ENCODE results near the gene MLYCD. TPM values are rescaled to one million over a fixed set of nuclear protein-coding genes. Genes with fewer than 3 reads are reported as not detected.

The MLYCD gene
- total RNA-seq, 1 donor from 2014 or later: 2.8 TPM

GRCh38 chr16:83862661-83863060 is 36.3 kb upstream of the MLYCD start:
- no peaks in the 10 kb centered on the region for H3K79me2 ChIP-seq (ENCODE audit: insufficient read depth, low read length)
- H3K4me1 ChIP-seq (ENCODE audit: insufficient read depth, low read length): no peaks in the 10 kb centered on the region
- FAIRE-seq: no peak
- peaks cover 4% of the 10 kb centered on the region for H3K27me3 ChIP-seq (ENCODE audit: insufficient read depth, low read length)
- H3K9me3 ChIP-seq (ENCODE audit: insufficient read depth, low read depth, low read length): no peaks in the 10 kb centered on the region
- peaks cover 4% of the 10 kb centered on the region for H3K9me3 Mint-ChIP-seq (ENCODE audit: unreplicated experiment)
- H3K4me2 ChIP-seq (ENCODE audit: low read length): no peak overlapping the region
- H3K27ac ChIP-seq (ENCODE audit: low read depth, low read length): no peak overlapping the region
- H3K4me3 ChIP-seq (ENCODE audit: insufficient read depth, low read depth, low read length): no peak overlapping the region
- H3K9ac ChIP-seq (ENCODE audit: low read length): no peak overlapping the region
- H3K4me1 Mint-ChIP-seq (ENCODE audit: low read depth, unreplicated experiment): no peaks in the 10 kb centered on the region
- H3K27ac Mint-ChIP-seq (ENCODE audit: unreplicated experiment): no peak overlapping the region
- H4K20me1 ChIP-seq (ENCODE audit: insufficient read depth, low read length): no peaks in the 10 kb centered on the region
- H2AFZ ChIP-seq (ENCODE audit: low read depth, low read length): no peak overlapping the region
- TF ChIP-seq, protein P1, sequence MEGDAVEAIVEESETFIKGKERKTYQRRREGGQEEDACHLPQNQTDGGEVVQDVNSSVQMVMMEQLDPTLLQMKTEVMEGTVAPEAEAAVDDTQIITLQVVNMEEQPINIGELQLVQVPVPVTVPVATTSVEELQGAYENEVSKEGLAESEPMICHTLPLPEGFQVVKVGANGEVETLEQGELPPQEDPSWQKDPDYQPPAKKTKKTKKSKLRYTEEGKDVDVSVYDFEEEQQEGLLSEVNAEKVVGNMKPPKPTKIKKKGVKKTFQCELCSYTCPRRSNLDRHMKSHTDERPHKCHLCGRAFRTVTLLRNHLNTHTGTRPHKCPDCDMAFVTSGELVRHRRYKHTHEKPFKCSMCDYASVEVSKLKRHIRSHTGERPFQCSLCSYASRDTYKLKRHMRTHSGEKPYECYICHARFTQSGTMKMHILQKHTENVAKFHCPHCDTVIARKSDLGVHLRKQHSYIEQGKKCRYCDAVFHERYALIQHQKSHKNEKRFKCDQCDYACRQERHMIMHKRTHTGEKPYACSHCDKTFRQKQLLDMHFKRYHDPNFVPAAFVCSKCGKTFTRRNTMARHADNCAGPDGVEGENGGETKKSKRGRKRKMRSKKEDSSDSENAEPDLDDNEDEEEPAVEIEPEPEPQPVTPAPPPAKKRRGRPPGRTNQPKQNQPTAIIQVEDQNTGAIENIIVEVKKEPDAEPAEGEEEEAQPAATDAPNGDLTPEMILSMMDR (IDR thresholded peaks at IDR 0.05; ENCODE audit: insufficient read depth, low read depth, low read length): no peak
- TF ChIP-seq EZH2 (IDR thresholded peaks at IDR 0.05; ENCODE audit: insufficient read depth, low read length): no peak
- H3K27me3 Mint-ChIP-seq (ENCODE audit: low read depth, unreplicated experiment): peaks cover 10% of the 10 kb centered on the region
- DNase-seq (ENCODE audit: low read depth): no peak
- no peak overlapping the region for H3K4me3 Mint-ChIP-seq (ENCODE audit: unreplicated experiment)
- H3K36me3 ChIP-seq (ENCODE audit: insufficient read depth, low read length): no peaks in the 10 kb centered on the region
- no peaks in the 10 kb centered on the region for H3K36me3 Mint-ChIP-seq (ENCODE audit: low read depth, unreplicated experiment)

- FAIRE-seq: no peak
Measured at GRCh38 chr16:83863682-83864081, 35.2 kb upstream of the MLYCD start.

GRCh38 chr16:83870830-83871229 is 28.1 kb upstream of the MLYCD start:
- H3K36me3 ChIP-seq (ENCODE audit: insufficient read depth, low read length): no peaks in the 10 kb centered on the region
- H3K9me3 ChIP-seq (ENCODE audit: insufficient read depth, low read depth, low read length): no peaks in the 10 kb centered on the region
- H3K79me2 ChIP-seq (ENCODE audit: insufficient read depth, low read length): no peaks in the 10 kb centered on the region
- no peak overlapping the region for H3K4me3 ChIP-seq (ENCODE audit: insufficient read depth, low read depth, low read length)
- Mint-ChIP-seq H3K36me3 (ENCODE audit: low read depth, unreplicated experiment) (no peaks in the 10 kb centered on the region), H3K4me1 (ENCODE audit: low read depth, unreplicated experiment) (no peaks in the 10 kb centered on the region), H3K4me3 (ENCODE audit: unreplicated experiment) (no peak overlapping the region), H3K27ac (ENCODE audit: unreplicated experiment) (no peak overlapping the region), H3K27me3 (ENCODE audit: low read depth, unreplicated experiment) (peaks cover 3% of the 10 kb centered on the region), H3K9me3 (ENCODE audit: unreplicated experiment) (peaks cover 4% of the 10 kb centered on the region)
- TF ChIP-seq EZH2 (IDR thresholded peaks at IDR 0.05; ENCODE audit: insufficient read depth, low read length): no peak
- TF ChIP-seq, protein P1 (IDR thresholded peaks at IDR 0.05; ENCODE audit: insufficient read depth, low read depth, low read length): no peak
- H3K4me1 ChIP-seq (ENCODE audit: insufficient read depth, low read length): no peaks in the 10 kb centered on the region
- no peak for DNase-seq (ENCODE audit: low read depth)
- H4K20me1 ChIP-seq (ENCODE audit: insufficient read depth, low read length): no peaks in the 10 kb centered on the region
- no peak overlapping the region for H2AFZ ChIP-seq (ENCODE audit: low read depth, low read length)
- peaks cover 9% of the 10 kb centered on the region for H3K27me3 ChIP-seq (ENCODE audit: insufficient read depth, low read length)
- no peak overlapping the region for H3K9ac ChIP-seq (ENCODE audit: low read length)
- FAIRE-seq: no peak
- H3K27ac ChIP-seq (ENCODE audit: low read depth, low read length): no peak overlapping the region
- no peak overlapping the region for H3K4me2 ChIP-seq (ENCODE audit: low read length)

More at GRCh38 chr16:83863682-83864081, 35.2 kb upstream of the MLYCD start:
- H3K9me3 Mint-ChIP-seq (ENCODE audit: unreplicated experiment): peaks cover 4% of the 10 kb centered on the region
- H3K4me3 Mint-ChIP-seq (ENCODE audit: unreplicated experiment): no peak overlapping the region
- no peaks in the 10 kb centered on the region for H3K36me3 Mint-ChIP-seq (ENCODE audit: low read depth, unreplicated experiment)
- Histone ChIP-seq H3K27me3 (ENCODE audit: insufficient read depth, low read length) (peaks cover 2% of the 10 kb centered on the region), H3K9me3 (ENCODE audit: insufficient read depth, low read depth, low read length) (no peaks in the 10 kb centered on the region), H3K4me3 (ENCODE audit: insufficient read depth, low read depth, low read length) (no peak overlapping the region), H3K4me2 (ENCODE audit: low read length) (no peak overlapping the region), H3K4me1 (ENCODE audit: insufficient read depth, low read length) (no peaks in the 10 kb centered on the region), H2AFZ (ENCODE audit: low read depth, low read length) (no peak overlapping the region), H4K20me1 (ENCODE audit: insufficient read depth, low read length) (no peaks in the 10 kb centered on the region), H3K27ac (ENCODE audit: low read depth, low read length) (no peak overlapping the region), H3K79me2 (ENCODE audit: insufficient read depth, low read length) (no peaks in the 10 kb centered on the region), H3K36me3 (ENCODE audit: insufficient read depth, low read length) (no peaks in the 10 kb centered on the region), H3K9ac (ENCODE audit: low read length) (no peak overlapping the region)
- H3K4me1 Mint-ChIP-seq (ENCODE audit: low read depth, unreplicated experiment): no peaks in the 10 kb centered on the region
- peaks cover 3% of the 10 kb centered on the region for H3K27me3 Mint-ChIP-seq (ENCODE audit: low read depth, unreplicated experiment)
- H3K27ac Mint-ChIP-seq (ENCODE audit: unreplicated experiment): no peak overlapping the region
- DNase-seq (ENCODE audit: low read depth): no peak
- no peak for TF ChIP-seq EZH2 (IDR thresholded peaks at IDR 0.05; ENCODE audit: insufficient read depth, low read length)
- TF ChIP-seq, protein P1 (IDR thresholded peaks at IDR 0.05; ENCODE audit: insufficient read depth, low read depth, low read length): no peak

Data from astrocyte (in vitro differentiated cells and primary cell).